ENCODE results near the gene WWC1. TPM values are rescaled to one million over a fixed set of nuclear protein-coding genes. Genes with fewer than 3 reads are reported as not detected.
A peak's percentile ranks its signal among the peaks of the same experiment; 100 is the strongest.

WWC1 gene
- total RNA-seq, 3 donors from 2014 or later, result 14.7 to 37.0 (median 17.2) TPM

- no peak for ATAC-seq
- intact Hi-C loops (cut with DNase I, micrococcal nuclease), result no loop called here
- DNase-seq, result no peak
- Histone ChIP-seq H3K4me1 (ENCODE audit: low read depth) (peaks cover 8% of the 10 kb centered on the region), H3K36me3 (ENCODE audit: low read depth) (no peaks in the 10 kb centered on the region), H3K4me3 (no peak overlapping the region), H3K9me3 (no peaks in the 10 kb centered on the region)
- TF ChIP-seq CTCF (IDR thresholded peaks at IDR 0.05), result no peak
These were observed 66.4 kb downstream of the WWC1 start for GRCh38 chr5:168357876-168358275.

GRCh38 chr5:168359820-168360460 is 68.5 kb downstream of the WWC1 start:
- Histone ChIP-seq H3K4me1 (ENCODE audit: low read depth) (peaks cover 8% of the 10 kb centered on the region), H3K36me3 (ENCODE audit: low read depth) (no peaks in the 10 kb centered on the region), H3K4me3 (no peak overlapping the region), H3K9me3 (no peaks in the 10 kb centered on the region)
- no peak for DNase-seq
- no peak for TF ChIP-seq CTCF (IDR thresholded peaks at IDR 0.05)
- intact Hi-C loops (cut with DNase I, micrococcal nuclease), result no loop called here
- no peak for ATAC-seq

- TF ChIP-seq CTCF (IDR thresholded peaks at IDR 0.05), result no peak
- Histone ChIP-seq H3K36me3 (ENCODE audit: low read depth) (no peaks in the 10 kb centered on the region), H3K4me1 (ENCODE audit: low read depth) (peaks cover 8% of the 10 kb centered on the region), H3K9me3 (no peaks in the 10 kb centered on the region), H3K4me3 (no peak overlapping the region)
- ATAC-seq, result no peak
- intact Hi-C loops (cut with DNase I, micrococcal nuclease), result no loop called here
- DNase-seq, result no peak
These were observed 69.3 kb downstream of the WWC1 start for GRCh38 chr5:168360521-168361285.

GRCh38 chr5:168362097-168362885 is 70.8 kb downstream of the WWC1 start:
- DNase-seq, result no peak
- peaks cover 8% of the 10 kb centered on the region for H3K4me1 ChIP-seq (ENCODE audit: low read depth)
- H3K9me3 ChIP-seq, result no peaks in the 10 kb centered on the region
- no peak for TF ChIP-seq CTCF (IDR thresholded peaks at IDR 0.05)
- H3K4me3 ChIP-seq, result no peak overlapping the region
- H3K36me3 ChIP-seq (ENCODE audit: low read depth), result no peaks in the 10 kb centered on the region
- intact Hi-C loops (cut with DNase I, micrococcal nuclease), result no loop called here
- peak; percentile 76 for ATAC-seq

- H3K4me3 ChIP-seq, result no peak overlapping the region
- H3K36me3 ChIP-seq (ENCODE audit: low read depth), result no peaks in the 10 kb centered on the region
- ATAC-seq (no peak), DNase-seq (no peak)
- peaks cover 8% of the 10 kb centered on the region for H3K4me1 ChIP-seq (ENCODE audit: low read depth)
- no peaks in the 10 kb centered on the region for H3K9me3 ChIP-seq
- no peak for TF ChIP-seq CTCF (IDR thresholded peaks at IDR 0.05)
- intact Hi-C loops (cut with DNase I, micrococcal nuclease), result no loop called here
These were observed 72.8 kb downstream of the WWC1 start for GRCh38 chr5:168364151-168364661.
